K562 (cell line): ENCODE results near the gene BIRC3. TPM values are rescaled to one million over a fixed set of nuclear protein-coding genes. Genes with fewer than 3 reads are reported as not detected.

Experiments
- ATAC-seq: fragments of 200-7000 bp; cut with Tn5 transposase; 3 replicates; pipeline ENCODE4 v1.9.1; 2020; ENCODE audit warnings: moderate library complexity
- BruUV-seq: library from RNA; stranded (reverse); fragments of 400-500 nt; replicated peaks from 2 replicates; lab custom pipeline; 2021; lab: Mats Ljungman, UMichigan
- CTCF ChIA-PET: fragments of 300-600 bp; formaldehyde crosslinking; extraction: SDS; loops from one replicate; lab custom pipeline; 2021; ENCODE audit warnings: low intra/inter-chr PET ratio; lab: Yijun Ruan, JAX
- POLR2A ChIA-PET: fragments of 300-600, 350-650 bp; sonication (Branson Sonifier 250); formaldehyde crosslinking; extraction: SDS; loops from one replicate; lab custom pipeline; 2021; ENCODE audit warnings: antibody characterized with exemption, inconsistent platforms; lab: Yijun Ruan, JAX
- DNase-seq, 4 experiments: peaks; one replicate each; pipeline versions ENCODE4 v3.0.0 to v3.0.0-alpha.2; 2011 to 2018; ENCODE audit warnings: low spot score in 3 of 4, mixed read lengths in 3 of 4; ENCODE audit errors: extremely low read depth in 1 of 4
- FAIRE-seq: peaks from 2 replicates; lab custom pipeline; 2011; peaks lifted over from hg19 to GRCh38; lab: Jason Lieb, UNC
- H2AFZ ChIP-seq: 2 replicates; pipeline ENCODE4 v1.6.0; 2011; ENCODE audit warnings: low read depth, low read length, control low read depth, inconsistent platforms
- H3K27ac ChIP-seq: fragments of 200-600 bp; 3 replicates; pipeline ENCODE4 v1.8.0; 2011; ENCODE audit warnings: low read depth, mild to moderate bottlenecking, control low read depth, inconsistent platforms, low read length, moderate library complexity, mixed read lengths; ENCODE audit errors: extremely low read depth
- H3K27me3 ChIP-seq, 2 experiments: fragments of 300-600 bp in 1 of 2; 2 replicates in 1 of 2; 3 replicates in 1 of 2; pipeline versions ENCODE4 v1.6.0 to v1.8.0; 2011; ENCODE audit warnings: inconsistent platforms in 2 of 2, low read length in 2 of 2, mild to moderate bottlenecking in 1 of 2, mixed read lengths in 1 of 2, moderate library complexity in 1 of 2; ENCODE audit not compliant: control insufficient read depth in 2 of 2, insufficient read depth in 2 of 2
- H3K36me3 ChIP-seq: fragments of 300-600 bp; 3 replicates; pipeline ENCODE4 v1.8.0; 2011; ENCODE audit warnings: mild to moderate bottlenecking, low read length, inconsistent platforms; ENCODE audit not compliant: control insufficient read depth, insufficient read depth
- H3K4me1 ChIP-seq, 2 experiments: fragments of 200-600 bp in 1 of 2; replicated peaks in 1 of 2; 2 replicates in 1 of 2; 3 replicates in 1 of 2; pipeline versions ENCODE4 v1.5.1 to v1.8.0; 2011; ENCODE audit warnings: inconsistent platforms in 2 of 2, low read length in 2 of 2, mild to moderate bottlenecking in 1 of 2, mixed read lengths in 1 of 2, moderate library complexity in 1 of 2; ENCODE audit not compliant: control insufficient read depth in 2 of 2, insufficient read depth in 2 of 2
- H3K4me2 ChIP-seq: 2 replicates; pipeline ENCODE4 v1.6.1; 2011; ENCODE audit warnings: low read length, control low read depth, inconsistent platforms, mixed read lengths; ENCODE audit not compliant: insufficient read depth
- H3K4me3 ChIP-seq: fragments of 200-600 bp; sonication (generic), shearing (Covaris generic); 2 replicates; pipeline ENCODE4 v1.5.1; 2016; ENCODE audit warnings: control low read depth, inconsistent platforms
- H3K79me2 ChIP-seq: fragments of 200-600 bp; 3 replicates; pipeline ENCODE4 v1.8.0; 2011; ENCODE audit warnings: low read length, inconsistent platforms; ENCODE audit not compliant: control insufficient read depth, insufficient read depth
- H3K9ac ChIP-seq, 2 experiments: 2 replicates each; pipeline versions ENCODE4 v1.6.0 to v1.6.1; 2011; ENCODE audit warnings: low read depth in 2 of 2, low read length in 2 of 2, control low read depth in 1 of 2, inconsistent platforms in 1 of 2, mild to moderate bottlenecking in 1 of 2, mixed read lengths in 1 of 2; ENCODE audit not compliant: insufficient read depth in 1 of 2
- H3K9me1 ChIP-seq: one replicate; pipeline ENCODE4 v1.6.0; 2011; ENCODE audit warnings: inconsistent platforms, mild to moderate bottlenecking, low read length, moderate library complexity; ENCODE audit not compliant: control insufficient read depth, insufficient read depth
- H3K9me3 ChIP-seq: replicated peaks from 2 replicates; pipeline ENCODE4 v1.5.1; 2011; ENCODE audit warnings: low read depth, low read length, inconsistent platforms; ENCODE audit not compliant: control insufficient read depth, insufficient read depth
- H4K20me1 ChIP-seq: replicated peaks from 2 replicates; pipeline ENCODE4 v1.6.1; 2011; ENCODE audit warnings: low read length, inconsistent platforms, mixed read lengths; ENCODE audit not compliant: control insufficient read depth, insufficient read depth
- CCAR2 ChIP-seq: fragments of 200-400 bp; formaldehyde crosslinking; IDR thresholded peaks from 2 replicates; pipeline ENCODE4 v1.6.1; 2017; ENCODE audit warnings: mild to moderate bottlenecking, low read depth, low read length
- HDAC8 ChIP-seq: fragments of 450-650 bp; IDR thresholded peaks from 2 replicates; pipeline ENCODE4 v1.6.1; 2016; ENCODE audit warnings: mild to moderate bottlenecking, missing genetic modification characterization, moderate library complexity, missing compliant biosample characterization
- SUPT5H ChIP-seq: fragments of 450-650 bp; IDR thresholded peaks from 2 replicates; pipeline ENCODE4 v1.6.1; 2016
- WGBS: fragments of 100-300 bp; shearing (Covaris generic); methylation state at CpG from one replicate; pipeline ENCODE4 v1.1.6; 2016; ENCODE audit warnings: low coverage, mixed read lengths; ENCODE audit not compliant: insufficient coverage; ENCODE audit errors: missing lambda C conversion rate; 5-methylcytosine and 5-hydroxymethylcytosine counted together
- in situ Hi-C: fragments of 300-500 bp; cut with MboI; formaldehyde crosslinking; loops from 4 replicates; pipeline ENCODE4 v1.15.0; 2018; ENCODE audit warnings: inconsistent platforms, mixed read lengths
- intact Hi-C: fragments of 100-400 bp; cut with micrococcal nuclease; formaldehyde crosslinking; loops from 2 replicates; pipeline ENCODE4 v1.14.2; 2022
- polyA plus RNA-seq, 8 experiments: library from polyadenylated mRNA; depleted of rRNA in 4 of 8; stranded (reverse) in 5 of 8; unstranded in 3 of 8; fragments of >200 nt; fragmentation: Nextera tagmentation in 2 of 8; fragmentation: Illumina TruSeq in 1 of 8; extraction: Ambion mirVana in 2 of 8; extraction: Trizol in 1 of 8; gene quantifications; 2 replicates each; pipeline versions ENCODE4 v1.2.1 to v1.2.3, GENCODE V29; 2011 to 2014; ENCODE audit warnings: inconsistent platforms in 1 of 8, missing spikeins in 1 of 8
- total RNA-seq, 7 experiments: library from RNA; depleted of rRNA in 6 of 7; stranded (reverse); fragments of >200 nt in 6 of 7; fragmentation: Illumina TruSeq in 2 of 7; extraction: Trizol in 2 of 7; gene quantifications; 2 replicates each; pipeline versions ENCODE4 v1.2.1 to v1.2.3, GENCODE V29; 2011 to 2021; ENCODE audit warnings: low replicate concordance in 1 of 7
- TF ChIP-seq, protein P1 (sequence below): fragments of 450-650 bp; IDR thresholded peaks from 2 replicates; pipeline ENCODE4 v1.6.1; 2016; ENCODE audit warnings: mild to moderate bottlenecking, moderate library complexity

BIRC3 gene
- total and polyA plus RNA-seq, 9 of the 15 experiments (the other 6 are each of a cell fraction or from before 2014, with no cell fraction given): 0.08 to 0.42 (median 0.18) TPM

DNA sequence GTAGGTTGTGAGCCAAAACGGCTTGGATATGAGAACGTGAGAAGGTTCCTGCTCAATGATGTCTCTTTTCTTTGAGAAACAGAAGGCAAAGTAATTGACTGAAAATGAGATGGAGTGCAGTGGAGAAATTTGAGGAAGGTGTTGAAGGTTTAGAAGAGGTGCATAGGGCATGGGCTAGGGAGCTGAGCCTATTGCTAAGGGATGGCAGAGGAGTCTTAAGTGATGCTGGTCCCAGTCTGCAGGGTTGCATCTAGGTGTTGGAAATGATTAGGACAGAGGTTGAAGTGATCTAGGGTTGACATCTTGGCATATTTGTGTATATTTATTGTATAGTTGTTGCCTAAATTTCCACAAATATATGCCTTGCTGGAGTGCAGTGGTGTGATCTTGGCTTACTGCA lies 2.3 kb downstream of the BIRC3 start:
- Histone ChIP-seq H3K4me1 (peaks cover 0 to 8% of the 10 kb centered on the region in 2 experiments; a peak in 3 of 5 replicates), H3K36me3 (no peaks in the 10 kb centered on the region), H3K27ac (no peak overlapping the region), H2AFZ (no peak overlapping the region), H3K79me2 (no peaks in the 10 kb centered on the region), H3K9me3 (no peaks in the 10 kb centered on the region), H4K20me1 (no peaks in the 10 kb centered on the region), H3K4me3 (no peak overlapping the region), H3K9me1 (no peaks in the 10 kb centered on the region)
- CTCF ChIA-PET: no interaction called here
- in situ Hi-C loops: no loop called here
- WGBS: 0% methylated on average over 2 of the region's 2 CpGs
- POLR2A ChIA-PET: no interaction called here
- DNase-seq (no peak), FAIRE-seq (no peak), ATAC-seq (no peak)
- TF ChIP-seq SUPT5H: no peak
- TF ChIP-seq CCAR2: no peak
- no peak for TF ChIP-seq HDAC8 (tag)
- TF ChIP-seq, all 486 proteins: peak for 0
- Histone ChIP-seq H3K4me2 (no peak overlapping the region), H3K27me3 (peaks cover 0 to 2% of the 10 kb centered on the region in 2 experiments; a peak in 4 of 5 replicates), H3K9ac (no peak overlapping the region)
- BruUV-seq: no TSS peak
- intact Hi-C loops: no loop called here

DNA sequence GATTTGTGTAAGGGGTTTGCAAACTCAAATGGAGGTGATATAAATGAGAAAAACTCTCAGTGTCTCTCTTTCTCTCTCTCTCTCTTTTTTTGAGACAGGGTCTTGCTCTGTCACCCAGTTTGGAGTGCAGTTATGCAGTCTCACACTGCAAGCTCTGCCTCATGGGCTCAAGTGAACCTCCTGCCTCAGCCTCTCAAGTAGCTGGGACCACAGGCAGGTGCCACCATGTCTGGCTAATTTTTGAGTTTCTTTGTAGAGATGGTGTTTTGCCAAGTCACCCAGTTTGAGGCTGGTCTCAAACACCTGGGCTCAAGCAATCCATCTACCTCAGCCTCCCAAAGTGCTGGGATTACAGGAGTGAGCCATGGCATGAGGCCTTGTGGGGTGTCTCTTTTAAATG lies 2.9 kb downstream of the BIRC3 start:
- POLR2A ChIA-PET: no interaction called here
- Histone ChIP-seq H2AFZ (no peak overlapping the region), H3K4me3 (no peak overlapping the region), H3K4me1 (peaks cover 0 to 8% of the 10 kb centered on the region in 2 experiments; a peak in 3 of 5 replicates), H4K20me1 (no peaks in the 10 kb centered on the region), H3K36me3 (no peaks in the 10 kb centered on the region), H3K79me2 (no peaks in the 10 kb centered on the region), H3K9me3 (no peaks in the 10 kb centered on the region), H3K27ac (no peak overlapping the region), H3K27me3 (peaks cover 0 to 2% of the 10 kb centered on the region in 2 experiments; a peak in 4 of 5 replicates), H3K9me1 (no peaks in the 10 kb centered on the region), H3K9ac (no peak overlapping the region), H3K4me2 (no peak overlapping the region)
- FAIRE-seq: no peak
- no peak for ATAC-seq
- CTCF ChIA-PET: no interaction called here
- no TSS peak for BruUV-seq
- DNase-seq: no peak
- in situ Hi-C loops: no loop called here
- intact Hi-C loops: no loop called here
- TF ChIP-seq, protein P1, sequence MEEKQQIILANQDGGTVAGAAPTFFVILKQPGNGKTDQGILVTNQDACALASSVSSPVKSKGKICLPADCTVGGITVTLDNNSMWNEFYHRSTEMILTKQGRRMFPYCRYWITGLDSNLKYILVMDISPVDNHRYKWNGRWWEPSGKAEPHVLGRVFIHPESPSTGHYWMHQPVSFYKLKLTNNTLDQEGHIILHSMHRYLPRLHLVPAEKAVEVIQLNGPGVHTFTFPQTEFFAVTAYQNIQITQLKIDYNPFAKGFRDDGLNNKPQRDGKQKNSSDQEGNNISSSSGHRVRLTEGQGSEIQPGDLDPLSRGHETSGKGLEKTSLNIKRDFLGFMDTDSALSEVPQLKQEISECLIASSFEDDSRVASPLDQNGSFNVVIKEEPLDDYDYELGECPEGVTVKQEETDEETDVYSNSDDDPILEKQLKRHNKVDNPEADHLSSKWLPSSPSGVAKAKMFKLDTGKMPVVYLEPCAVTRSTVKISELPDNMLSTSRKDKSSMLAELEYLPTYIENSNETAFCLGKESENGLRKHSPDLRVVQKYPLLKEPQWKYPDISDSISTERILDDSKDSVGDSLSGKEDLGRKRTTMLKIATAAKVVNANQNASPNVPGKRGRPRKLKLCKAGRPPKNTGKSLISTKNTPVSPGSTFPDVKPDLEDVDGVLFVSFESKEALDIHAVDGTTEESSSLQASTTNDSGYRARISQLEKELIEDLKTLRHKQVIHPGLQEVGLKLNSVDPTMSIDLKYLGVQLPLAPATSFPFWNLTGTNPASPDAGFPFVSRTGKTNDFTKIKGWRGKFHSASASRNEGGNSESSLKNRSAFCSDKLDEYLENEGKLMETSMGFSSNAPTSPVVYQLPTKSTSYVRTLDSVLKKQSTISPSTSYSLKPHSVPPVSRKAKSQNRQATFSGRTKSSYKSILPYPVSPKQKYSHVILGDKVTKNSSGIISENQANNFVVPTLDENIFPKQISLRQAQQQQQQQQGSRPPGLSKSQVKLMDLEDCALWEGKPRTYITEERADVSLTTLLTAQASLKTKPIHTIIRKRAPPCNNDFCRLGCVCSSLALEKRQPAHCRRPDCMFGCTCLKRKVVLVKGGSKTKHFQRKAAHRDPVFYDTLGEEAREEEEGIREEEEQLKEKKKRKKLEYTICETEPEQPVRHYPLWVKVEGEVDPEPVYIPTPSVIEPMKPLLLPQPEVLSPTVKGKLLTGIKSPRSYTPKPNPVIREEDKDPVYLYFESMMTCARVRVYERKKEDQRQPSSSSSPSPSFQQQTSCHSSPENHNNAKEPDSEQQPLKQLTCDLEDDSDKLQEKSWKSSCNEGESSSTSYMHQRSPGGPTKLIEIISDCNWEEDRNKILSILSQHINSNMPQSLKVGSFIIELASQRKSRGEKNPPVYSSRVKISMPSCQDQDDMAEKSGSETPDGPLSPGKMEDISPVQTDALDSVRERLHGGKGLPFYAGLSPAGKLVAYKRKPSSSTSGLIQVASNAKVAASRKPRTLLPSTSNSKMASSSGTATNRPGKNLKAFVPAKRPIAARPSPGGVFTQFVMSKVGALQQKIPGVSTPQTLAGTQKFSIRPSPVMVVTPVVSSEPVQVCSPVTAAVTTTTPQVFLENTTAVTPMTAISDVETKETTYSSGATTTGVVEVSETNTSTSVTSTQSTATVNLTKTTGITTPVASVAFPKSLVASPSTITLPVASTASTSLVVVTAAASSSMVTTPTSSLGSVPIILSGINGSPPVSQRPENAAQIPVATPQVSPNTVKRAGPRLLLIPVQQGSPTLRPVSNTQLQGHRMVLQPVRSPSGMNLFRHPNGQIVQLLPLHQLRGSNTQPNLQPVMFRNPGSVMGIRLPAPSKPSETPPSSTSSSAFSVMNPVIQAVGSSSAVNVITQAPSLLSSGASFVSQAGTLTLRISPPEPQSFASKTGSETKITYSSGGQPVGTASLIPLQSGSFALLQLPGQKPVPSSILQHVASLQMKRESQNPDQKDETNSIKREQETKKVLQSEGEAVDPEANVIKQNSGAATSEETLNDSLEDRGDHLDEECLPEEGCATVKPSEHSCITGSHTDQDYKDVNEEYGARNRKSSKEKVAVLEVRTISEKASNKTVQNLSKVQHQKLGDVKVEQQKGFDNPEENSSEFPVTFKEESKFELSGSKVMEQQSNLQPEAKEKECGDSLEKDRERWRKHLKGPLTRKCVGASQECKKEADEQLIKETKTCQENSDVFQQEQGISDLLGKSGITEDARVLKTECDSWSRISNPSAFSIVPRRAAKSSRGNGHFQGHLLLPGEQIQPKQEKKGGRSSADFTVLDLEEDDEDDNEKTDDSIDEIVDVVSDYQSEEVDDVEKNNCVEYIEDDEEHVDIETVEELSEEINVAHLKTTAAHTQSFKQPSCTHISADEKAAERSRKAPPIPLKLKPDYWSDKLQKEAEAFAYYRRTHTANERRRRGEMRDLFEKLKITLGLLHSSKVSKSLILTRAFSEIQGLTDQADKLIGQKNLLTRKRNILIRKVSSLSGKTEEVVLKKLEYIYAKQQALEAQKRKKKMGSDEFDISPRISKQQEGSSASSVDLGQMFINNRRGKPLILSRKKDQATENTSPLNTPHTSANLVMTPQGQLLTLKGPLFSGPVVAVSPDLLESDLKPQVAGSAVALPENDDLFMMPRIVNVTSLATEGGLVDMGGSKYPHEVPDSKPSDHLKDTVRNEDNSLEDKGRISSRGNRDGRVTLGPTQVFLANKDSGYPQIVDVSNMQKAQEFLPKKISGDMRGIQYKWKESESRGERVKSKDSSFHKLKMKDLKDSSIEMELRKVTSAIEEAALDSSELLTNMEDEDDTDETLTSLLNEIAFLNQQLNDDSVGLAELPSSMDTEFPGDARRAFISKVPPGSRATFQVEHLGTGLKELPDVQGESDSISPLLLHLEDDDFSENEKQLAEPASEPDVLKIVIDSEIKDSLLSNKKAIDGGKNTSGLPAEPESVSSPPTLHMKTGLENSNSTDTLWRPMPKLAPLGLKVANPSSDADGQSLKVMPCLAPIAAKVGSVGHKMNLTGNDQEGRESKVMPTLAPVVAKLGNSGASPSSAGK: no peak
